ENCODE results near the gene KLHL14. TPM values are rescaled to one million over a fixed set of nuclear protein-coding genes. Genes with fewer than 3 reads are reported as not detected.

Gene KLHL14
- total RNA-seq, 4 donors from 2014 or later, result 0.14 to 0.75 (median 0.64) TPM; not detected in 1

DNA sequence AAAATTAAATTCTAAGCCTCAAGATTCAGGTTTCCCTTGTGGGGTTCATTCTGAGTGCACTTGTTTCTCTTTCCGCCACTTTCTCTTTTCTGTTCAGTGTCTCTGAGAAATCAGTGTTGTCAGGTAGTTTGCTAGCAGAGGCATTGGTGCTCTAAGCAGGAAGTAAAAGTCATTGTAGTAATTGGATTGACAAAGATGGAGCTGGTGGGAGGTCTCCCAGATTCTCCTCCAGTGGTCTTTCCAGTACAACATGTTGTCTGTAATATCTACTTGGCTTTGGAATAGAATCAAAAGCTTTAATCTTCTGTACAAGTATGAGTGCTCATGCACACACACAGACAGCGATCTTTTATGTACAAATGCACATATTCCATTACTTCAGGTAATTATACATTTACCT lies 135.6 kb downstream of the KLHL14 start:
- Histone ChIP-seq H3K4me3 (no peak overlapping the region), H3K9me3 (no peaks in the 10 kb centered on the region), H3K4me1 (no peaks in the 10 kb centered on the region), H3K27me3 (no peaks in the 10 kb centered on the region), H3K27ac (no peak overlapping the region), H3K36me3 (no peaks in the 10 kb centered on the region)
- TF ChIP-seq POLR2A (IDR thresholded peaks at IDR 0.05), result no peak
- TF ChIP-seq, protein P1, sequence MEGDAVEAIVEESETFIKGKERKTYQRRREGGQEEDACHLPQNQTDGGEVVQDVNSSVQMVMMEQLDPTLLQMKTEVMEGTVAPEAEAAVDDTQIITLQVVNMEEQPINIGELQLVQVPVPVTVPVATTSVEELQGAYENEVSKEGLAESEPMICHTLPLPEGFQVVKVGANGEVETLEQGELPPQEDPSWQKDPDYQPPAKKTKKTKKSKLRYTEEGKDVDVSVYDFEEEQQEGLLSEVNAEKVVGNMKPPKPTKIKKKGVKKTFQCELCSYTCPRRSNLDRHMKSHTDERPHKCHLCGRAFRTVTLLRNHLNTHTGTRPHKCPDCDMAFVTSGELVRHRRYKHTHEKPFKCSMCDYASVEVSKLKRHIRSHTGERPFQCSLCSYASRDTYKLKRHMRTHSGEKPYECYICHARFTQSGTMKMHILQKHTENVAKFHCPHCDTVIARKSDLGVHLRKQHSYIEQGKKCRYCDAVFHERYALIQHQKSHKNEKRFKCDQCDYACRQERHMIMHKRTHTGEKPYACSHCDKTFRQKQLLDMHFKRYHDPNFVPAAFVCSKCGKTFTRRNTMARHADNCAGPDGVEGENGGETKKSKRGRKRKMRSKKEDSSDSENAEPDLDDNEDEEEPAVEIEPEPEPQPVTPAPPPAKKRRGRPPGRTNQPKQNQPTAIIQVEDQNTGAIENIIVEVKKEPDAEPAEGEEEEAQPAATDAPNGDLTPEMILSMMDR (IDR thresholded peaks at IDR 0.05), result no peak
- TF ChIP-seq EP300 (IDR thresholded peaks at IDR 0.05; ENCODE audit: low read depth), result no peak
- TF ChIP-seq POLR2AphosphoS5 (IDR thresholded peaks at IDR 0.05), result no peak
- in situ Hi-C loops (cut with MboI; ENCODE audit: low pct_ligation_motif_present in 1 of 4, low pct_unique_long_range_greater_than_20kb in 1 of 4, low sequenced_read_pairs in 3 of 4), result no loop called here
- DNase-seq, result no peak
- WGBS, 2 donors (ENCODE audit: low coverage in 1 of 2), result 86 to 88% methylated on average over 2 of the region's 2 CpGs
- intact Hi-C loops (cut with DNase I; ENCODE audit: low total_unique reads), result no loop called here

DNA sequence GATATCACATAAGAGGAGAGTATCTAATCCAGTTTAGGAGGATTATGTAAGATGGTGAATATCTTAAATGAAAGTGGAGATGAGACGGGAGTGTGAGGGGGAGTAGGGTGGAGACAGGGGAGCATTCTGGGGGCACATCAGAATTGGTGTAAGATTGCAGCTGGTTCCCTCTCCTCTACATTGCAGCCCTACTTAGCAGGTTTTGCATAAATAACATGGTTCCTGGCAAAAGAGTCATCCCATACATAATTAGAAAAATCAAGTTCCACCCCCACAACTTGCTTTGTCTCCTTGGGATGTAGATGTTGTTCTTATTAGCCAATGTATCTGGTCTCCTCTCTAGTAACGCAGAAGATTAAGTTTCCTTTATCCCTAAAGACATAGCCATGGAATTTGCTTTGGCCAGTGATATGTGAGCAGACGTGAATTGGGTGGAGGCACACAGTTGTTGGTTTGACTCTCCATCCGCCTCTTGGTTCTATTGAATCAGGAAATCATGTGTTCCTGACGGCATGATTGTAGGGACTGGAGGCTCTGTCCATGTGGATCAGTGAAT lies 137.9 kb downstream of the KLHL14 start:
- intact Hi-C loops (cut with DNase I; ENCODE audit: low total_unique reads), result no loop called here
- H3K27ac ChIP-seq, result no peak overlapping the region
- TF ChIP-seq EP300 (IDR thresholded peaks at IDR 0.05; ENCODE audit: low read depth), result no peak
- TF ChIP-seq, protein P1 (IDR thresholded peaks at IDR 0.05), result no peak
- TF ChIP-seq POLR2A (IDR thresholded peaks at IDR 0.05), result no peak
- H3K27me3 ChIP-seq, result no peaks in the 10 kb centered on the region
- H3K4me3 ChIP-seq, result no peak overlapping the region
- H3K9me3 ChIP-seq, result no peaks in the 10 kb centered on the region
- 78 to 81% methylated on average over 4 to 5 of the region's 5 CpGs for WGBS, 2 donors (ENCODE audit: low coverage in 1 of 2)
- no peaks in the 10 kb centered on the region for H3K36me3 ChIP-seq
- DNase-seq, result no peak
- in situ Hi-C loops (cut with MboI; ENCODE audit: low pct_ligation_motif_present in 1 of 4, low pct_unique_long_range_greater_than_20kb in 1 of 4, low sequenced_read_pairs in 3 of 4), result no loop called here
- H3K4me1 ChIP-seq, result no peaks in the 10 kb centered on the region

DNA sequence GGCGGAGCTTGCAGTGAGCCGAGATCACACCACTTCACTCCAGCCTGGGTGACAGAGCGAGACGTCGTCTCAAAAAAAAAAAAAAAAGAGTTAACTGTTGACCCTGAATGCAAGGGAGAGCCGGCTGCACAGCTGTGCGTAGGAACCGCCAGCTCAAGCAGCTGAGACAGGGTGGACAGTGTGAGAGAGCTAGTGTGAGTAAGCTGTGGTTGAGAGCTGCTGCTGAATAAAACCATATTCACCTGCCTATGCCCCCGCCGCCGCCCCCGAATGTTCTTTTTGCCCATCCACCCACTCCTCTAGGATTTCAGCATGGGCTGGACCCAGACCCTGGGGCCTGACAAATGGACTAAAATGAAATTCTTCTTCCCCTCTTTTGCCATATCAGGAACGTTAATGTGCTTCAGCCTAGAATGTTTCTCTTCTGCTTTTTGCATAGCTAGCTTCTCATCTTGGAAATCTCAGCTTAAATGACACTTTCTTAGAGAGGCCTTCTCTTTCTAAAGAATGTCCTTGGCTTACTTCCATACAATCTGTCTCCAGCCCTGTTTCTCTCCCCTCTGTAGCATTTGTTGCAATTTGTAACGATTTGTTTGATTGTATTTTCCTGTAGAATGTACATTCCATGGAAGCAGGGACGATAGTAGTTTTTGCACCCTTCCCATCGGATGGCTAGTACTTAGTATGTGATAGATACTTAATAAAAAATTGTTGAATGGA lies 142.7 kb downstream of the KLHL14 start:
- H3K4me3 ChIP-seq, result no peak overlapping the region
- 61 to 77% methylated on average over 10 to 16 of the region's 16 CpGs for WGBS, 2 donors (ENCODE audit: low coverage in 1 of 2)
- no peaks in the 10 kb centered on the region for H3K27me3 ChIP-seq
- no peak overlapping the region for H3K27ac ChIP-seq
- no peak for DNase-seq
- no peaks in the 10 kb centered on the region for H3K9me3 ChIP-seq
- no peaks in the 10 kb centered on the region for H3K4me1 ChIP-seq
- TF ChIP-seq EP300 (IDR thresholded peaks at IDR 0.05; ENCODE audit: low read depth) (no peak), POLR2A (IDR thresholded peaks at IDR 0.05) (no peak), POLR2AphosphoS5 (IDR thresholded peaks at IDR 0.05) (no peak)
- TF ChIP-seq, protein P1 (IDR thresholded peaks at IDR 0.05), result no peak
- in situ Hi-C loops (cut with MboI; ENCODE audit: low pct_ligation_motif_present in 1 of 4, low pct_unique_long_range_greater_than_20kb in 1 of 4, low sequenced_read_pairs in 3 of 4) (no loop called here), intact Hi-C loops (cut with DNase I; ENCODE audit: low total_unique reads) (no loop called here)
- H3K36me3 ChIP-seq, result no peaks in the 10 kb centered on the region

DNA sequence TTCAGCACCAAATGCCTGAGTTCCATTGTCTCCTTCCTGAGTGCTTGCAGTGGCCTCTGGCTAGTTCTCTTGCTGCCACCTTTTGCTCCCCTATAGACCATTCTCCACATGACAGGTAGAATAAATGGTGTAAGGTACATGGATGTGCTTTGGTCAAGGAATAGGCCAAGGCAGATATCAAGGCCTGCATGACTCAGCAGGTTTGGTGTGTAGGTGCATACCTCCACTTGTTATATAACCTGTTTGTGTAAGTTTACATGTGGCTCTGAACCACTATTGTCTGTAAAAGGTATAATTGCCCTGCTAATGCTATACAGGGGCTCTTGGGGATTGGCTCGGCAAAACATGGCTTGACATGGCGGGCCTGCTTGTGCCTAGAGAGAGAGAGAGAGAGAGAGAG lies 143.5 kb downstream of the KLHL14 start:
- H3K36me3 ChIP-seq, result no peaks in the 10 kb centered on the region
- intact Hi-C loops (cut with DNase I; ENCODE audit: low total_unique reads) (no loop called here), in situ Hi-C loops (cut with MboI; ENCODE audit: low pct_ligation_motif_present in 1 of 4, low pct_unique_long_range_greater_than_20kb in 1 of 4, low sequenced_read_pairs in 3 of 4) (no loop called here)
- WGBS, 2 donors (ENCODE audit: low coverage in 1 of 2), result 94% methylated on average over 2 of the region's 2 CpGs
- no peaks in the 10 kb centered on the region for H3K9me3 ChIP-seq
- TF ChIP-seq, protein P1 (IDR thresholded peaks at IDR 0.05), result no peak
- TF ChIP-seq POLR2A (IDR thresholded peaks at IDR 0.05) (no peak), POLR2AphosphoS5 (IDR thresholded peaks at IDR 0.05) (no peak), EP300 (IDR thresholded peaks at IDR 0.05; ENCODE audit: low read depth) (no peak)
- H3K27ac ChIP-seq, result no peak overlapping the region
- H3K4me1 ChIP-seq, result no peaks in the 10 kb centered on the region
- DNase-seq, result no peak
- no peaks in the 10 kb centered on the region for H3K27me3 ChIP-seq
- H3K4me3 ChIP-seq, result no peak overlapping the region
